Ovary (tissue), 3 donors: ENCODE measurements around the gene HOXD1.

Experiments
- CTCF ChIP-seq, 3 donors: fragments of 450-650 bp in 2 of 3; fragments of 200-600 bp in 1 of 3; IDR thresholded peaks; one replicate each; pipeline versions ENCODE4 v1.5.1 to v1.8.0; 2016 to 2022; ENCODE audit warnings: antibody characterized with exemption in 3 of 3, mild to moderate bottlenecking in 1 of 3
- POLR2A ChIP-seq: fragments of 450-650 bp; IDR thresholded peaks from one replicate; pipeline ENCODE4 v1.6.1; 2017; ENCODE audit warnings: antibody characterized with exemption, mild to moderate bottlenecking, moderate library complexity
- donor health status: DM: no; HTN: no; CAD: no.

GRCh38 chr2:176171351-176172006, 17.0 kb upstream of the HOXD1 start:
- TF ChIP-seq CTCF (IDR thresholded peaks at IDR 0.05) (no peak), POLR2A (no peak)
